ENCODE results near the gene MEIS1.
A peak's percentile ranks its signal among the peaks of the same experiment; 100 is the strongest.

MEIS1 gene

GRCh38 chr2:66580166-66581049 lies 145.5 kb downstream of the MEIS1 start:
- FAIRE-seq (no peak), DNase-seq (ENCODE audit: low spot score) (no peak)

- DNase-seq (ENCODE audit: low spot score) (no peak), FAIRE-seq (no peak)
These were observed 146.6 kb downstream of the MEIS1 start for GRCh38 chr2:66581339-66582103.

GRCh38 chr2:66582104-66582986 lies 147.4 kb downstream of the MEIS1 start:
- FAIRE-seq (no peak), DNase-seq (ENCODE audit: low spot score) (no peak)

GRCh38 chr2:66582987-66583880 lies 148.3 kb downstream of the MEIS1 start:
- DNase-seq (ENCODE audit: low spot score) = no peak
- no peak for FAIRE-seq

GRCh38 chr2:66583881-66584280 lies 149.0 kb downstream of the MEIS1 start:
- no peak for DNase-seq (ENCODE audit: low spot score)
- no peak for FAIRE-seq

- no peak for DNase-seq (ENCODE audit: low spot score)
- no peak for FAIRE-seq
These were observed 150.7 kb downstream of the MEIS1 start for GRCh38 chr2:66585587-66585986.

GRCh38 chr2:66587216-66587615 lies 152.3 kb downstream of the MEIS1 start:
- FAIRE-seq (no peak), DNase-seq (ENCODE audit: low spot score) (peak; percentile 14)

- no peak for DNase-seq (ENCODE audit: low spot score)
- FAIRE-seq = no peak
These were observed 159.1 kb downstream of the MEIS1 start for GRCh38 chr2:66594001-66594400.

GRCh38 chr2:66595556-66595955 lies 160.6 kb downstream of the MEIS1 start:
- DNase-seq (ENCODE audit: low spot score) (no peak), FAIRE-seq (no peak)

- DNase-seq (ENCODE audit: low spot score) (no peak), FAIRE-seq (no peak)
These were observed 161.3 kb downstream of the MEIS1 start for GRCh38 chr2:66596256-66596655.

GRCh38 chr2:66601624-66602023 lies 166.7 kb downstream of the MEIS1 start:
- FAIRE-seq (no peak), DNase-seq (ENCODE audit: low spot score) (no peak)

GRCh38 chr2:66602341-66602740 lies 167.4 kb downstream of the MEIS1 start:
- DNase-seq (ENCODE audit: low spot score) (no peak), FAIRE-seq (no peak)

GRCh38 chr2:66604326-66604725 lies 169.4 kb downstream of the MEIS1 start:
- DNase-seq (ENCODE audit: low spot score) (no peak), FAIRE-seq (no peak)

GRCh38 chr2:66604976-66605375 lies 170.1 kb downstream of the MEIS1 start:
- FAIRE-seq = no peak
- DNase-seq (ENCODE audit: low spot score) = no peak

- no peak for DNase-seq (ENCODE audit: low spot score)
- no peak for FAIRE-seq
These were observed 172.2 kb downstream of the MEIS1 start for GRCh38 chr2:66607152-66607551.
